ENCODE data around the gene LMCD1. TPM values are rescaled to one million over a fixed set of nuclear protein-coding genes. Genes with fewer than 3 reads are reported as not detected.

Gene LMCD1
- total and polyA plus RNA-seq, 3 experiments from 2014 or later = 0.83 to 2.6 (median 2.0) TPM

DNA sequence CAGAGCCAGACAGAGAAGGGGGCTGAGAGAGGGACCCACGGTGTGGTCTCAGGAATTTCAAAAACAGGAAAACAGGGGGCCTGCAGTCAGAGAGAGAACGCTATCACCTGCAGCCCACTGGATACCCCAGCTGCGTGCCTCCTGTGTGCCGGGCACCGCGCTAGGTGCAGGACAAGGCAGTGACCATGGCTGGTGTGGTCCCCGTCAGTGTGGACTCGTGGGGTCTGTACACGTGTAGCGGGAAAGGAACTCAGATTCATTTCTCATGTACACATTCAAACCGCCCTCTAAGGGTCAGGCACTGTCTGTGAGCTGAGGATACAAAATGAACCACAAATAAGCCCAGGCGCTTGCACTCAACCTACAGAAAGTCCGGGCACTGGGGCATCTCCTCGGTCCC lies 122.1 kb downstream of the LMCD1 start:
- ChIA-PET POLR2A (no interaction called here), CTCF (no interaction called here)
- no peak overlapping the region for H3K4me3 Mint-ChIP-seq
- no peaks in the 10 kb centered on the region for H3K36me3 Mint-ChIP-seq
- Histone ChIP-seq H3K4me1 (ENCODE audit: insufficient read depth, low read length) (no peaks in the 10 kb centered on the region), H3K27ac (ENCODE audit: low read depth, low read length) (no peak overlapping the region), H3K4me3 (ENCODE audit: low read length) (no peak overlapping the region), H3K36me3 (ENCODE audit: insufficient read depth, low read length) (no peaks in the 10 kb centered on the region), H3K9me3 (ENCODE audit: low read length) (no peaks in the 10 kb centered on the region), H3K27me3 (ENCODE audit: insufficient read depth, low read length, poor library complexity, severe bottlenecking) (no peaks in the 10 kb centered on the region)
- H3K4me1 Mint-ChIP-seq = peaks cover 0 to 10% (median 2%) of the 10 kb centered on the region in 3 donors
- no peak for DNase-seq
- peaks cover 0 to 2% (median 0%) of the 10 kb centered on the region in 5 donors for H3K9me3 Mint-ChIP-seq
- H3K27ac Mint-ChIP-seq = no peak overlapping the region
- peaks cover 0 to 4% of the 10 kb centered on the region in 2 donors for H3K27me3 Mint-ChIP-seq

Other genes starting within 250 kb of the LMCD1 start
- gene SSUH2, start 143.0 kb downstream of the LMCD1 start, total RNA-seq = not detected
- not detected for gene SSUH2, start 143.0 kb downstream of the LMCD1 start, polyA plus RNA-seq
- not detected for gene CAV3, start 232.0 kb downstream of the LMCD1 start, total RNA-seq
- gene CAV3, start 232.0 kb downstream of the LMCD1 start, polyA plus RNA-seq = not detected

Data from CD8-positive, alpha-beta memory T cell (primary cell).